LNCaP clone FGC (cell line): ENCODE results near the gene COL3A1.

Source experiments
- DNase-seq: peaks from one replicate; pipeline ENCODE4 v3.0.0-alpha.2; 2011; ENCODE audit warnings: low read depth
- H3K4me3 ChIP-seq: 2 replicates; pipeline ENCODE4 v1.5.1; 2011; ENCODE audit warnings: mild to moderate bottlenecking, low read depth, low read length, control low read depth
- TF ChIP-seq, protein P1 (sequence below): IDR thresholded peaks from 2 replicates; pipeline ENCODE4 v1.5.1; 2012; ENCODE audit warnings: mild to moderate bottlenecking; ENCODE audit not compliant: control insufficient read depth, insufficient read depth; ENCODE audit errors: extremely low read depth

Gene COL3A1

DNA sequence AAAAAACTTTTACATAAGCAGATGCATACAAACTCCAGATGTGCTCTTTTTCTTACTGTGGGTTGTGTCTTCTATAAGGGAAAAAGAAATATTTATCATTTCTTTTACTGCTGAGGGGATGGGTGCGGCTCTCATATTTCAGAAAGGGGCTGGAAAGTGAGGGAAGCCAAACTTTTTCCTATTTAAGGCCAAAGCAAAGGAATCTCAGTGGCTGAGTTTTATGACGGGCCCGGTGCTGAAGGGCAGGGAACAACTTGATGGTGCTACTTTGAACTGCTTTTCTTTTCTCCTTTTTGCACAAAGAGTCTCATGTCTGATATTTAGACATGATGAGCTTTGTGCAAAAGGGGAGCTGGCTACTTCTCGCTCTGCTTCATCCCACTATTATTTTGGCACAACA lies at the start of gene COL3A1:
TSS of gene COL3A1 (plus strand) at position 210 of the 400 bp plus-strand sequence. CDS start at position 327, 117 bp downstream.
- no peak within 1 kb of the TSS for H3K4me3 ChIP-seq
- DNase-seq: no peak
- TF ChIP-seq, protein P1, sequence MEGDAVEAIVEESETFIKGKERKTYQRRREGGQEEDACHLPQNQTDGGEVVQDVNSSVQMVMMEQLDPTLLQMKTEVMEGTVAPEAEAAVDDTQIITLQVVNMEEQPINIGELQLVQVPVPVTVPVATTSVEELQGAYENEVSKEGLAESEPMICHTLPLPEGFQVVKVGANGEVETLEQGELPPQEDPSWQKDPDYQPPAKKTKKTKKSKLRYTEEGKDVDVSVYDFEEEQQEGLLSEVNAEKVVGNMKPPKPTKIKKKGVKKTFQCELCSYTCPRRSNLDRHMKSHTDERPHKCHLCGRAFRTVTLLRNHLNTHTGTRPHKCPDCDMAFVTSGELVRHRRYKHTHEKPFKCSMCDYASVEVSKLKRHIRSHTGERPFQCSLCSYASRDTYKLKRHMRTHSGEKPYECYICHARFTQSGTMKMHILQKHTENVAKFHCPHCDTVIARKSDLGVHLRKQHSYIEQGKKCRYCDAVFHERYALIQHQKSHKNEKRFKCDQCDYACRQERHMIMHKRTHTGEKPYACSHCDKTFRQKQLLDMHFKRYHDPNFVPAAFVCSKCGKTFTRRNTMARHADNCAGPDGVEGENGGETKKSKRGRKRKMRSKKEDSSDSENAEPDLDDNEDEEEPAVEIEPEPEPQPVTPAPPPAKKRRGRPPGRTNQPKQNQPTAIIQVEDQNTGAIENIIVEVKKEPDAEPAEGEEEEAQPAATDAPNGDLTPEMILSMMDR: no peak

DNA sequence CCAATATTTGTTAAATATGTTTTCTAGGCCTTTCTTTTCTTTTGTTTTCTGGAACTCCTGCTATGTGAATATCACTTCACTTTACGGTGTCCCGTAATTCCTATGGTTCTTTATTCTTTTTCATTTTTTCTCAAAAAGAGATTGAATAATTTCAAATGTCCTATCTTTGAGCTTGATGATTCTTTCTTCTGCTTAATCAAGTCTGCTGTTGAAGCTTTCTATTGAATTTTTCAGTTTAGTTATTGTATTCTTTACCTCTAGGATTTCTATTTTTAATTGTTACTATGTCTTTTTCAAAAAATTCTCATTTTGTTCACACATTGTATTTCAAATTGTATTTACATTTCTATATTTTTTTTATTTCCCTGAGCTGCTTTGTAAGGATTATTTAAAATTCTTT lies 45.5 kb upstream of the COL3A1 start:
- TF ChIP-seq, protein P1: no peak
- no peak overlapping the region for H3K4me3 ChIP-seq
- DNase-seq: no peak

DNA sequence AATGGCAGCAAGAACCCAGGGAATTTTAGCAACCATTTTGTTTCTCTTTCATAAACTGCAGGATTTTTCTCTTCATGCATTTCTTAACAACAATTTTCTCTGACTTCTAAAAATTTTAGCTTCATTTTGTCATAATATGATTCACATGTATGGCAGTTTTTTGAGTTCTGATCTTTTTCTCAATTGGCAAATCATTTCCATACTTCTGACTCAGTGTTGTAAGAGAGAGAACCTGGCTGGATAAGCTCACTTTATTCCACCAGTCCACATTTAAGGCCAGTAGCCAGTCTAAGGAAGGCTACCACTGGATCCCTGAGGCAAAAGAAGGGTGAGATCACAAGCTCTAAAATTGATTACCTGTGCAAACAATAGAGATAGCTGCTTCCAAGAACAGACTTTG lies 42.8 kb upstream of the COL3A1 start:
- TF ChIP-seq, protein P1: no peak
- no peak overlapping the region for H3K4me3 ChIP-seq
- no peak for DNase-seq

DNA sequence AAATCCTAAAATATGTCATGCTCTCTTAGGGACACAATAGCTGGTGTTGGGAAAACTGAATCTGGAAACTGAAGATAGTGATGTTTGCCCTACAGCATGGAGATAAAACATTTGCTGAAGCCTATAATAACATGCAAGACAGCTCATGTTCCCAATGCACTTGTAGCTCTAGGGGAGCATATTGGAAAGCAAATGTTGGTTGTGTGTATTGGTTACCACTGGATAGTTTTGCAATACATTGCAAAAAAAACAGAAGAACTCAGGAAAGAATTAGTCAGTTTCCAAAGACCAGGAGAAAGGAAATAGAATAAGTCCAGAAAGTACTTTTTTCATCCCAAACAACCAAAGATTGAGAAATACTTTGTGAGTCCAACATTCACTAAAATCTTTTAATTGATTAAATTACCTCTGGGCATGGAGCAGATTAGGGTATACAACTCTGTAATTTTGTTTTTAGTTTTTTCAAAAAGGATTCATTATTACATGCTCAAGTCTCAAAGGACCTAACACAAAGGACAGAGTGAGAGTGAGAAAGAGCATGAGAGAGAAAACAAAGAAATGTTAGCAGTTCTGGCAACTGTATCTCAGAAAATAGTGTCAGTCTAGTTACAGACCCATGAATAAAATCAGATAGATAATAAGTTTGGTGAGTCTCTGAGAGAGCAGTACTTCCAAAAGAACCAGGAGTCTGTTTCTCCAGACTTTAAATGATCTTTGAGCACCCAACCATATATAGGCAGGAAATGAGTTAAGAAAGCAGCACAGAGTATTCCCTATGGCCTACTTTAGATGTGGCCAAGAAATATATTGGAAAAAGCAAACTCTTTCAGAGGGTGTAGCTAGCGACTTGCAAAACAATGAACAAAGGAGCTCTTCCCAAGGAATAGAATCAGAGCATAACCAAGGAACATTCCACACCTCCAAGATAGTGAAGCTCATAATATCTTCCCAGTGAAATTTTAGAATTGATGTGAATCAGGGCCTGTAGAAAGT lies 36.6 kb upstream of the COL3A1 start:
- no peak for DNase-seq
- TF ChIP-seq, protein P1: no peak
- H3K4me3 ChIP-seq: no peak overlapping the region

DNA sequence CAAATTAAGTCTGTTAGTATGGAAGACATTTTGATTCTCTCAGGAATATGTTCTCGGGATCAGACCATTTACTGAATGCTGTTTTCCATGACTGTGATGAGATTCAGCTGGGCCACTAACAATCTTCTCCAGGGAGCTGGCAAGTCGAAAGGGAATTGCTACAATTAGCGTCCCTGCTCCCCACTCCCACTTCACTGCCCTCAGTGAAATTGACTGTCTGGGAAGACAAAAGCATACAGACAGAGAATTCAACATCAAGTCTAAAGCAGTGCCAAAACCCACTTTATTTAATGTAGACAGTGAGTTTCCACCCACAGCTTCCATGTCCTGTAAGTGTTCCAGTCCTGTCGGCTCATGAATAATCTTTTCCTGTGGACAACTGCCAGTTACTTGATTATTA lies 34.0 kb upstream of the COL3A1 start:
- no peak overlapping the region for H3K4me3 ChIP-seq
- TF ChIP-seq, protein P1: no peak
- DNase-seq: no peak

DNA sequence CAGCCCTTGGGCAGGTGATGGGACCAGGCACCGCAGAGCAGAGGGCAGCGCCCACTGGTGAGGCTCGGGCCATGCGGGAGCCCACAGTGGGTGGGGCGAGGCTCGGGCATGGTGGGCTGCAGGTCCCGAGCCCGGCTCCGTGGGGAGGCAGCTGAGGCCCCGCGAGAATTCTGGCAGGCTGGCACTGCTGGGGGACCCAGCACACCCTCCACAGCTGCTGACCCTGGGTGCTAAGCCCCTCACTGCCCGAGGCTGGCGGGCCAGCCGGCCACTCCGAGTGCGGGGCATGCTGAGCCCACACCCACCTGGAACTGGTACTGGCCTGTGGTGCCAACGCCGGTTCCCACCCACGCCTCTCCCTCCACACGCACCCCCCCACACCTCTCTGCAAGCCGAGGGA lies 29.7 kb upstream of the COL3A1 start:
- DNase-seq: no peak
- H3K4me3 ChIP-seq: no peak overlapping the region
- TF ChIP-seq, protein P1: no peak
